Thyroid gland (tissue), 4 donors: ENCODE results near the gene PLAGL2.

ENCODE experiments used
- CTCF ChIP-seq, 6 experiments: fragments of 200-600 bp in 3 of 6; fragments of 450-650 bp in 3 of 6; sonication (generic) in 3 of 6; IDR thresholded peaks; one replicate each; pipeline ENCODE4 v1.5.1; 2016 to 2019; ENCODE audit warnings: antibody characterized with exemption in 6 of 6, mild to moderate bottlenecking in 2 of 6, inconsistent platforms in 1 of 6, moderate library complexity in 1 of 6
- POLR2A ChIP-seq, 2 donors: fragments of 450-650 bp; IDR thresholded peaks; one replicate each; pipeline ENCODE4 v1.6.1; 2017; ENCODE audit warnings: antibody characterized with exemption in 2 of 2, mild to moderate bottlenecking in 2 of 2, moderate library complexity in 1 of 2

DNA sequence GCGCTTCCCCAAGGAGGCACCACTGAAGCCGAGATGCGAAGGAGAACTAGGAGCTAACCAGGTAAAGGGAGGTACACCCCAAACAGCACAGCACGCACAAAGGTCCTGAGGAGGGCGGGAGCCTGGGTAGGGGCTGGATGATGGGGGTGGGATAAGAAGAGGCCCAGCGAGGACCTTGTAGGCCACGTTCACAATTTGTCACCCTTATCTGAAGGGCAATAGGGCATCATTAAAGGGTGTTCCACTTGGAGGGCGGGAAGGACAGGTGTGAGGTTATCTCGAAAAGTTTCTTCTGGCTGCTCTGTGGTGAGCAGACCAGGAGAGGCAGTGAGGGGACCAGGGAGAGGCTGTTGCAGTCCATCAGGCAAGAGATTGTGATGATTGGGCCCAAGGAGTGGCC lies 25.7 kb upstream of the PLAGL2 start:
- TF ChIP-seq CTCF (IDR thresholded peaks at IDR 0.05) (no peak), POLR2A (IDR thresholded peaks at IDR 0.05) (no peak)
